Adrenal gland (tissue), 5 donors: ENCODE results near the gene SPEF1.

ENCODE experiments used
- CTCF ChIP-seq, 6 experiments: fragments of 450-650 bp in 4 of 6; fragments of 200-600 bp in 2 of 6; sonication (generic) in 1 of 6; IDR thresholded peaks; 1 replicate in 5 of 6; 2 replicates in 1 of 6; pipeline versions ENCODE4 v1.5.1 to v1.8.0; 2016 to 2021; ENCODE audit warnings: antibody characterized with exemption in 6 of 6, mild to moderate bottlenecking in 2 of 6, moderate library complexity in 1 of 6
- POLR2A ChIP-seq, 2 donors: fragments of 450-650 bp; IDR thresholded peaks; one replicate each; pipeline ENCODE4 v1.6.1; 2017; ENCODE audit warnings: antibody characterized with exemption in 2 of 2, mild to moderate bottlenecking in 2 of 2, moderate library complexity in 1 of 2
- donor health status: DM: no; HTN: no; CAD: no.

- TF ChIP-seq CTCF (IDR thresholded peaks at IDR 0.05) (no peak), POLR2A (IDR thresholded peaks at IDR 0.05) (no peak)
These were observed 37.2 kb downstream of the SPEF1 start for GRCh38 chr20:3744037-3744436.
